Large intestine (tissue), 3 donors: ENCODE data around the gene KRTAP10-2. TPM values are rescaled to one million over a fixed set of nuclear protein-coding genes. Genes with fewer than 3 reads are reported as not detected.
"Not testable (repeated sequence)": the region's sequence is repeated elsewhere in the genome, so short reads cannot be mapped to it uniquely, and the experiment has no call there.

ENCODE experiments used
- DNase-seq, 2 donors: peaks; one replicate each; pipeline versions ENCODE4 v3.0.0 to v3.0.0-alpha.2; 2013
- H3K27ac ChIP-seq: one replicate; pipeline ENCODE4 v1.5.1; 2013; ENCODE audit warnings: low read length
- H3K27me3 ChIP-seq: 2 replicates; pipeline ENCODE4 v1.6.1; 2013; ENCODE audit warnings: low read length; ENCODE audit not compliant: control insufficient read depth, insufficient read depth
- H3K36me3 ChIP-seq: 2 replicates; pipeline ENCODE4 v1.6.1; 2013; ENCODE audit warnings: low read length; ENCODE audit not compliant: control insufficient read depth, insufficient read depth
- H3K4me1 ChIP-seq: one replicate; pipeline ENCODE4 v1.6.1; 2013; ENCODE audit warnings: low read length; ENCODE audit not compliant: control insufficient read depth, insufficient read depth
- H3K4me3 ChIP-seq: one replicate; pipeline ENCODE4 v1.5.1; 2013; ENCODE audit warnings: low read length
- H3K9me3 ChIP-seq: one replicate; pipeline ENCODE4 v1.6.1; 2013; ENCODE audit warnings: mild to moderate bottlenecking, low read depth, low read length, moderate library complexity; ENCODE audit not compliant: control insufficient read depth
- WGBS: methylation state at CpG from one replicate; pipeline ENCODE4 v1.1.5; 2013; ENCODE audit warnings: low lambda C conversion rate; ENCODE audit not compliant: insufficient coverage; 5-methylcytosine and 5-hydroxymethylcytosine counted together
- polyA plus RNA-seq: library from polyadenylated mRNA; unstranded; fragments of 120-200 nt; gene quantifications from one replicate; pipeline ENCODE4 v1.2.1, GENCODE V29; 2013

The KRTAP10-2 gene
- polyA plus RNA-seq, 1 donor: not detected

DNA sequence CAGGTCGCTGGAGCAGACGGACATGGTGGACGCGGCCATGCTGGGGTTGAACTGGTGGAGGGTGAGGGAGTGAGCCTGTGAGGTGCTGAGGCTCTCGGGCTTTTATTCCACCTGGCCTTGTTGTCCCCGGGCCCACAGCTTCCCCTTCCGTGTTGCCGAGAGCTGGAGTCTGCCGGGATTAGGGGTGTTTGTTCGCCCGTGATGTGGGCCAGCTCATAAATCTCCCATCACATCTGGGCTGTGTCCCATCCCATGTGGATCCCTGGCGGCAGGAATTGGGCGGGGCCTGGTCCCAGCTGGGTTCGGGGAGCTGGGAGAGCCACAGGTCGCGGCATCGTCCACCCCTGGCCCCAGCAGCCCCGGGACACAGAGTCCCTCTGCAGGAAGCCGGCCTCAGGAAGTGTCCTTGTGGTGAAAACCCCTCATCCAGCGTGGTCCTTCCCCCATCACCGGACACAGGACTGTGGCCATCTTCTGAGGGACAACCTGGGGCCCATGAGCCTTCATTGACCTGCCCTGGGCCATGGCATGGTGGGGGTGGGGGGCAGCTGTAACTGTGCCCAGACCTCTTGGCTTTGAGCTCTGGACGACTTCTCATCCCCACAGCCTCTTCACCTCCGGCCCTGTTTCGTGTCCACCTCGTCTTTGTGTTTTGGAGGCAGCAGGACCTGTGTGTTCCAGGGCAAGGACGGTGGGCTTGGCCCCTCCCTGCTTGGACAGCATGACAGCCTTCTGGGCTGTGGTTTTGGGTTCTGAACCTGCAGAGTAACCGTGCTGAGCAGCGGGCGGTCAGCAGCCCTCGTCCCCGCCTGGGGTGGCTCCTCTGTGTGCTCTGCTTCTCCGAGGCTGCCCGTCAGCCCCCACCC is 41.4 kb upstream of the KRTAP10-2 start, which contains the start of gene KRTAP10-6:
TSS of gene KRTAP10-6 (minus strand) at position 60 of the 866 bp plus-strand sequence. CDS start at position 39, 21 bp downstream.
- H3K36me3 ChIP-seq: no peaks in the 10 kb centered on the region
- H3K27me3 ChIP-seq: peaks cover 3% of the 10 kb centered on the region
- no peaks in the 10 kb centered on the region for H3K4me1 ChIP-seq
- no peak within 1 kb of the TSS for H3K27ac ChIP-seq
- H3K9me3 ChIP-seq: no peaks in the 10 kb centered on the region
- no peak for DNase-seq
- no peak within 1 kb of the TSS for H3K4me3 ChIP-seq
- no CpG with 5 or more reads among the region's 33 CpGs for WGBS

DNA sequence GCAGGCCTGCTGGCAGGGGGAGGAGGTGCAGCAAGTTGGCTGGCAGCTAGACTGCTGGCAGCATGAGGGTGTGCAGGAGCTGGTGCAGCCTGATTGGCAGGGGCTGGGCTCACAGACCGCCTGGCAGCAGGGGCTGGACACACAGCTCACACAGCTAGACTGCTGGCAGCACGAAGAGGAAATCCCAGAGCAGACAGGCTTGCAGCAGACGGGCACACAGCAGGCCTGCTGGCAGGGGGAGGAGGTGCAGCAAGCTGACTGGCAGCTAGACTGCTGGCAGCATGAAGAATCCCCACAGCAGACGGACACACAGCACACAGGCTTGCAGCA is 40.5 kb upstream of the KRTAP10-2 start:
- WGBS: no CpG with 5 or more reads among the region's 4 CpGs
- not testable (repeated sequence) for H3K27ac ChIP-seq, H3K4me1 ChIP-seq, H3K9me3 ChIP-seq, H3K27me3 ChIP-seq, DNase-seq, H3K36me3 ChIP-seq, H3K4me3 ChIP-seq

DNA sequence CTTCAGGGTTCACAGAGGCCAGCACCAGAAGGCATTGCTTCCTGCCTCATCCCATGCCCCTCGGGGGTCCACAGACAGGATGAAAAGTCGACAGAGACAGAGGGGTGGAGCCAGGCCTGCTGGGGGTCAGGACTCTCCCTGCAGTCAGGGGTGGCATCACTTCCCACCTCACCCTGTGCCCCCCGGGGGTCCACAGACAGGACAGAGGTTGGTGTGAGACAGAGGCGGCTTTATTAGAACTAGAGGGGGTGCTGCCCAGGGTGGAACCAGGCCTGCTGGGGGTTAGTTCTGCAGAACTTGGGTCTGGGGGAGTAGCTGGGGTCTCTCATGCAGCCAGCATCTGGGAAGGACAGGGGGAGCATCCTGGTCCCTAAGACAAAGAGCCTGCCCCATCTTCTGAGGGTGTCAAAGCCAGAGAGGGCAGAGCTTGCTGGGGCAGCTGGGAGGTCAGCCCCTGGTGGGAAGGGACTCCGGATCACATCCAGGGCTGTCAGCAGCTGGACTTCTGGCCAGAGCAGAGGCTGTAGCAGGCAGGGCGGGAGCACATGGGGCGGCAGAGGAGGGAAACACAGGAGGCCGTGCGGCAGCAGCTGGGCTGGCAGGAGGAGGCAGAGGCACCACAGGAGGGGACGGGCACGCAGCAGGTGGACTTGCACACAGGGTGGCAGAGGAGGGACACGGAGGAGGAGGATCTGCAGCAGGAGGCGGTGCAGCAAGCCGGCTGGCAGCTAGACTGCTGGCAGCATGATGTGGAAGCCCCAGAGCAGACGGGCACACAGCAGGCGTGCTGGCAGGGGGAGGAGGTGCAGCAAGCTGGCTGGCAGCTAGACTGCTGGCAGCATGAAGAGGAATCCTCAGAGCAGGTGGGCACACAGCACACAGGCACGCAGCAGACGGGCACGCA is 39.8 kb upstream of the KRTAP10-2 start:
- H3K4me1 ChIP-seq, H3K4me3 ChIP-seq, DNase-seq, H3K9me3 ChIP-seq, H3K36me3 ChIP-seq, H3K27ac ChIP-seq, H3K27me3 ChIP-seq: not testable (repeated sequence)
- WGBS: no CpG with 5 or more reads among the region's 19 CpGs

DNA sequence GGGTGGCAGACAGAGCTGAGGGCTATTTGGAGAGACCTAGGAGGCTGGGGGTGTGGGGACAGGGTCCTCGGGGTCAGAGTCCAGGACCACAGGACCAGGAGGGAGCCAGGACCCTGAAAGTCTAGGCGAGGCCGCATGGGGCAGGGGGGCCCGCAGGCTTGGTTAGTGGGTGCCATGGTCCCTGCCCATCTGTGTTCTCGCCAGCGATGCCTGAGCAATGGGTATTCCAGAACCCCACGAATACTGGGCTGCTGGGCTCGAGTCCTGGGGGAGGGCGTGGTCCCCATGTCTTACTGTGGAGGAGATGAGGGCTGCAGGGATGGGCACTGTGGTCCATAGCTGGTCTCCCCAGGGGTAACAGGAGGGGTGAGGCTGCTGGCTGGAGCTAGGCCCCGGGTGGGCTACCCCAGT is 39.0 kb upstream of the KRTAP10-2 start:
- Histone ChIP-seq H3K9me3 (peaks cover 4% of the 10 kb centered on the region), H3K27me3 (no peaks in the 10 kb centered on the region), H3K36me3 (no peaks in the 10 kb centered on the region), H3K4me1 (no peaks in the 10 kb centered on the region), H3K27ac (no peak overlapping the region), H3K4me3 (no peak overlapping the region)
- WGBS: no CpG with 5 or more reads among the region's 10 CpGs
- no peak for DNase-seq

DNA sequence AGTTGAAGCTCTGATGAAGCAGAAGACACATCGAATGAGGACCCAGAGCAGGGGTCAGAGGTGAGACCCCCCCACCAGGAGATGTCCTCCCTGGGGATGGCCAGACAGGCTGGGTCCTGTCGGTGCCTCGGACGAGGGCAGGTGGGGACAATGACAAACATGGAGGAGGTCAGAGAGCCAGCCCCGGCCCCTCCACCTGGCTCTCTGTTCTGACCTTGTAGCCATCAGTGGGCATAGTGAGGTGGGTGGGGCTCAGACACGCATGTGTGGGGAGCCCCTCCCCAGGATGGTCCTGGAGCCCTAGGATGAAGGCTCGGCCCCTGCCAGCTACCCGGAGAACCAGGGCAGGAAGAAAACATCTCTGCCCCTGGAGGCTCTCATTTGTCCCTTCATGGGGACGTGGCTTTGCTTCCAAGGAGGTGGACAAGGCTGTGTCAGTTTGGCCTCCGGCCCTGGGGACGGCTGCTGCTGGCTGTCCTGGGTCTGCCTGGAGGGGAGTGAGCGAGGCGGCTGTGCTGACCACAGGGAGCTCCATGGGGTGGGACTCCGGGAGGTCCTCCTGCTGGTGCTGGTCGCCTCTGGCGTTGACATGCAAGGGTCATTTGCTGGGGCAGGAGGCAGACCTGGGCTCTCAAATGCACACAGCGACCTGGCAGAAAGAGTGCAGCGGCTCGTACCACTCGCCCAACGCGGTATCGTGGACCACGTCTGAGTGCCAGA is 38.4 kb upstream of the KRTAP10-2 start:
- Histone ChIP-seq H3K27ac (no peak overlapping the region), H3K4me3 (no peak overlapping the region), H3K36me3 (no peaks in the 10 kb centered on the region), H3K27me3 (no peaks in the 10 kb centered on the region), H3K4me1 (no peaks in the 10 kb centered on the region), H3K9me3 (peaks cover 4% of the 10 kb centered on the region)
- DNase-seq: no peak
- no CpG with 5 or more reads among the region's 24 CpGs for WGBS

DNA sequence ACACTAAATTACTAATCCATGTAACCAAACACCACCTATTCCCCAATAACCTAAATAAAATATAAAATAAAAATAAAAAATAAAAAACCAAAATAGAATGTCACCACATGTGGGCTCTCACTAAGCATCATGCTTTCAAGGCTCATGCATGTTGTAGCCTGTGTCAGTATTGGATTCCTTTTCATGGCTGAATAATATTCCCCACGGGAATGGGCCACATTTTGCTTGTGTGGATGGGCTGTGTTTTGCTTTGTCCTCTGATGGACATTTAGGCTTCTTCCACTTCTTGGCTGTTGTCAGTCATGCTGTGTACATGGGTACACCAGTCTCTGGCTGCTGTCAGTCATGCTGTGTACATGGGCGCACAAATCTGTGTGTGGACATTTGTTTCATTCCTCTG is 37.8 kb upstream of the KRTAP10-2 start:
- DNase-seq: no peak
- peaks cover 4% of the 10 kb centered on the region for H3K9me3 ChIP-seq
- no peak overlapping the region for H3K4me3 ChIP-seq
- H3K36me3 ChIP-seq: no peaks in the 10 kb centered on the region
- no peaks in the 10 kb centered on the region for H3K27me3 ChIP-seq
- WGBS: no CpG with 5 or more reads among the region's 2 CpGs
- no peaks in the 10 kb centered on the region for H3K4me1 ChIP-seq
- no peak overlapping the region for H3K27ac ChIP-seq

DNA sequence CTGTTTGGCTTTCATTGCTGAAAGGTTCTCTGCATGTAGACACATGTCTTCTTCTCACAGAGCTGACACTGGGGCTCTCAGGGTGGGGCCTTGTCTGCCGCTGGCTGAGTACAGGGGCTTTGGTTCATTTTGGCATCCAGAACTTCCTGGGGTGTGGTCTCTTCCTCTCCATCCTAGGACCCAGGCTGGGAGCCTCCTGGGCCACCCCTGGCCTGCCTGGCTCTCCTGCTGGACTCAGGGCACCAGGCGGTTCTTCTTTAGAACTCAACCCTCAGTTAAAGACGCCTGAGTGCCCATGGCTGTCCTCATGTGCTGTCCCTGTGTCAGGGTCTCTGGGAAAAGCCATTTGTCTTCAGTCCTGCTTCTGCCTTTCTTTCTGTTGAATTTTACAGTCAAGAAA is 34.6 kb upstream of the KRTAP10-2 start:
- no peak for DNase-seq
- Histone ChIP-seq H3K36me3 (no peaks in the 10 kb centered on the region), H3K9me3 (peaks cover 9% of the 10 kb centered on the region), H3K27me3 (no peaks in the 10 kb centered on the region), H3K4me3 (no peak overlapping the region), H3K27ac (no peak overlapping the region), H3K4me1 (no peaks in the 10 kb centered on the region)
- no CpG with 5 or more reads among the region's 3 CpGs for WGBS

DNA sequence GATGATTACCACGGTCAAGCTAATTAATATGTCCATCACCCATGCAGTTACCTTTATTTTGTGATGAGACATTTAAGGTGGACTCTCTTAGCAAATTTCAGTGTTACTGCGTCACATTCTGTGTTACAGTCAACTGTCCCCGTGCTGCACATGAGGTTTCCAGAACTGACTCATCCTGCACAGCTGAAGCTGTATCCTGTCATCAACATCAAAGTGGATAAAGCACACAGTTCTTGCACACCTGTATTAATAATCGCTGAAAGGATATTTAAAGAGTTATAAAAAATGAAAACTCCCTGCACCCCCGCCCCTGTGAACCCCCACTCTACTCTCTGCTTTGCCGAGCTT is 32.5 kb upstream of the KRTAP10-2 start:
- Histone ChIP-seq H3K4me3 (no peak overlapping the region), H3K36me3 (no peaks in the 10 kb centered on the region), H3K4me1 (no peaks in the 10 kb centered on the region), H3K9me3 (peaks cover 20% of the 10 kb centered on the region), H3K27ac (no peak overlapping the region), H3K27me3 (no peaks in the 10 kb centered on the region)
- WGBS: 90% methylated on average over 2 of the region's 6 CpGs
- DNase-seq: no peak

DNA sequence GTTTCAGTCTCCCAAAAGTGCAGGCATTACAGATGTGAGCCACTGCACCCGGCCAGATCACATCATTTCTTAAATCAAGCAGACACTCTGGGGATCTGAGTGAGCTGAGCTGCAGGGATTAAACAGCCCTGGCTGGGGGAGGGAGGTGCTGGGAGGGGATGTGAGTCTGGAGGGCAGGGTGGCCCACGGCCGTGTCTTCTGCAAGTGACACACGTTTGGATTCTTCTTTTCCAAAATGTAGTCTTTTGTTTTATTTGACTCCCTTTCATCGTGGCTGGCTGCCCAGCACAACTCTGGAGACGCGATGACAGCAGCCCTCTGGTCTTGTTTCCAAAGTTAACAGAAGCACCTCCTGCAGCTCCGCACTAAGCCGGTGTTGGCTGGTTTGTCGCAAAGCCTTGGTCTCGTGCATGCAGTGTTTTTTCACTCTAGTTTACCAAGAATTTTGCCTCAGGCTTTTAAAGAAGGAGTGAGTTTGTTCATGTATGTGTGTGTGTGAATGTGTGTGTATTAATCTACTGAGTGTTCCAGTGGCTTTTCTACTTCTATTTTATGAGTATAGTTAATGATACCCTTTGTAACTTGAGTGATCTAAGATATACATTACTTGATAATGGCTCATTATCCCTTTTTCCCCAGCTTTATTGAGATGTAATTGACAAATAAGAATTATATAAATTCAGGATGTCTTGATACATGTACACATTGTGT is 31.9 kb upstream of the KRTAP10-2 start:
- DNase-seq: no peak
- H3K36me3 ChIP-seq: no peaks in the 10 kb centered on the region
- H3K9me3 ChIP-seq: peaks cover 25% of the 10 kb centered on the region
- no peaks in the 10 kb centered on the region for H3K27me3 ChIP-seq
- no peak overlapping the region for H3K4me3 ChIP-seq
- no CpG with 5 or more reads among the region's 11 CpGs for WGBS
- no peaks in the 10 kb centered on the region for H3K4me1 ChIP-seq
- H3K27ac ChIP-seq: no peak overlapping the region

DNA sequence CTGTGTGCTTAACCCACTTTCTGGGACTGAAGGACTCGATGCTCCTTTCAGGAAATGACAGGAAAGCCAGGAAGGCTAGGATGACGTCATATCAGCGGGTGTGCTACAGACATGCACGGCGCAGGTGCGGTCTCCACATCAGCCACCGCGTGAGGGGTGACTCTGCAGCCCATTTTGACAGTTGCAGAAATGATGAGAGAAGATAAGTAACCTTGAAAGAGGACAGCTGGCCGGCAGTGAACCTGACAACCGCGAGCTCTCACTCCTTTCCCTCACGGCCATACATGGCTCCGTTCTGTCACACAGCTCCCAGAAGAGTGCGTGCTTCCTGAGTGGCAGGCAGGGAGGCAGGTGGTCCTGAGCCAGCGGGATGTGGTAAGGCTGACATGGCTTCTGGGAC is 30.8 kb upstream of the KRTAP10-2 start:
- DNase-seq: no peak
- Histone ChIP-seq H3K4me1 (no peaks in the 10 kb centered on the region), H3K27me3 (no peaks in the 10 kb centered on the region), H3K9me3 (peaks cover 25% of the 10 kb centered on the region), H3K4me3 (no peak overlapping the region), H3K36me3 (no peaks in the 10 kb centered on the region), H3K27ac (no peak overlapping the region)
- no CpG with 5 or more reads among the region's 15 CpGs for WGBS
